HepG2 (cell line): ENCODE results near the gene MAT2A. TPM values are rescaled to one million over a fixed set of nuclear protein-coding genes. Genes with fewer than 3 reads are reported as not detected.

Source experiments
- ATAC-seq: fragments of 200-7000 bp; cut with Tn5 transposase; 3 replicates; pipeline ENCODE4 v1.9.1; 2020; ENCODE audit warnings: mild to moderate bottlenecking, moderate library complexity
- BruUV-seq: library from RNA; stranded (reverse); fragments of 400-500 nt; replicated peaks from 2 replicates; lab custom pipeline; 2021; lab: Mats Ljungman, UMichigan
- CTCF ChIA-PET: fragments of 300-600 bp; formaldehyde crosslinking; extraction: SDS; loops from one replicate; lab custom pipeline; 2021; ENCODE audit warnings: low total read pairs, inconsistent platforms, low intra/inter-chr PET ratio; lab: Yijun Ruan, JAX
- POLR2A ChIA-PET: fragments of 350-600 bp; sonication (Branson Sonifier 250); formaldehyde crosslinking; loops from one replicate; lab custom pipeline; 2020; ENCODE audit warnings: antibody characterized with exemption, inconsistent platforms; lab: Yijun Ruan, JAX
- DNase-seq: peaks from one replicate; pipeline ENCODE4 v3.0.0-alpha.2; 2015; ENCODE audit warnings: low spot score
- FAIRE-seq: peaks from 3 replicates; lab custom pipeline; 2011; peaks lifted over from hg19 to GRCh38; lab: Jason Lieb, UNC
- H2AFZ ChIP-seq: one replicate; pipeline ENCODE4 v1.6.1; 2011; ENCODE audit warnings: low read length, inconsistent platforms
- H3K27ac ChIP-seq: fragments of 300-600 bp; 3 replicates; pipeline ENCODE4 v1.8.0; 2011; ENCODE audit warnings: mixed run types, mild to moderate bottlenecking, mixed read lengths, low read length, inconsistent platforms; ENCODE audit not compliant: insufficient read depth; ENCODE audit errors: extremely low read length
- H3K27me3 ChIP-seq, 2 experiments: fragments of 200-600 bp in 1 of 2; 2 replicates in 1 of 2; 3 replicates in 1 of 2; pipeline versions ENCODE4 v1.6.0 to v1.8.0; 2011; ENCODE audit warnings: low read length in 2 of 2, mild to moderate bottlenecking in 2 of 2, moderate library complexity in 2 of 2, inconsistent platforms in 1 of 2; ENCODE audit not compliant: insufficient read depth in 2 of 2, control insufficient read depth in 1 of 2
- H3K36me3 ChIP-seq, 2 experiments: fragments of 200-600 bp in 1 of 2; replicated peaks in 1 of 2; 2 replicates in 1 of 2; 3 replicates in 1 of 2; pipeline versions ENCODE4 v1.5.1 to v1.8.0; 2011; ENCODE audit warnings: low read length in 2 of 2, inconsistent platforms in 1 of 2; ENCODE audit not compliant: insufficient read depth in 2 of 2, control insufficient read depth in 1 of 2
- H3K4me1 ChIP-seq: 2 replicates; pipeline ENCODE4 v1.5.1; 2012; ENCODE audit warnings: low read length, inconsistent platforms; ENCODE audit not compliant: insufficient read depth
- H3K4me2 ChIP-seq: 2 replicates; pipeline ENCODE4 v1.6.0; 2011; ENCODE audit warnings: low read depth, low read length, inconsistent platforms
- H3K4me3 ChIP-seq, 3 experiments: fragments of 200-600 bp in 1 of 3; sonication (generic), shearing (Covaris generic) in 1 of 3; replicated peaks in 1 of 3; 2 replicates each; pipeline ENCODE4 v1.5.1; 2011 to 2016; ENCODE audit warnings: low read length in 3 of 3, inconsistent platforms in 2 of 3, low read depth in 2 of 3, mild to moderate bottlenecking in 2 of 3, control low read depth in 1 of 3, mixed read lengths in 1 of 3; ENCODE audit not compliant: insufficient read depth in 1 of 3
- H3K79me2 ChIP-seq: one replicate; pipeline ENCODE4 v1.6.1; 2011; ENCODE audit warnings: low read length, inconsistent platforms; ENCODE audit not compliant: insufficient read depth
- H3K9ac ChIP-seq: 2 replicates; pipeline ENCODE4 v1.6.0; 2011; ENCODE audit warnings: mild to moderate bottlenecking, low read depth, low read length, inconsistent platforms; ENCODE audit not compliant: insufficient read depth
- H3K9me3 ChIP-seq: 2 replicates; pipeline ENCODE4 v1.5.1; 2012; ENCODE audit warnings: mild to moderate bottlenecking, low read length
- H4K20me1 ChIP-seq: 2 replicates; pipeline ENCODE4 v1.6.0; 2011; ENCODE audit warnings: inconsistent platforms, mild to moderate bottlenecking, low read length, moderate library complexity; ENCODE audit not compliant: insufficient read depth
- ATF2 ChIP-seq: sonication (generic); formaldehyde crosslinking; IDR thresholded peaks from 2 replicates; pipeline ENCODE4 v1.4.0; 2020; ENCODE audit warnings: missing genetic modification reagents
- ATF4 ChIP-seq, 2 experiments: fragments of 450-650 bp in 1 of 2; sonication (generic) in 1 of 2; formaldehyde crosslinking; IDR thresholded peaks; 2 replicates each; pipeline versions ENCODE4 v1.5.0 to v1.8.0; 2020 to 2022; ENCODE audit warnings: mild to moderate bottlenecking in 1 of 2, missing genetic modification reagents in 1 of 2
- ATF7 ChIP-seq, 2 experiments: fragments of 450-650 bp in 1 of 2; sonication (generic) in 1 of 2; formaldehyde crosslinking in 1 of 2; IDR thresholded peaks; 2 replicates each; pipeline versions ENCODE4 v1.4.0 to v1.6.1; 2016 to 2020; ENCODE audit warnings: antibody characterized with exemption in 1 of 2, mild to moderate bottlenecking in 1 of 2, missing genetic modification reagents in 1 of 2
- CEBPB ChIP-seq: IDR thresholded peaks from 2 replicates; pipeline ENCODE4 v1.6.1; 2011; ENCODE audit warnings: low read depth, low read length, improper control_type of control experiment, borderline replicate concordance
- CEBPG ChIP-seq: IDR thresholded peaks from 2 replicates; pipeline ENCODE4 v1.6.1; 2016
- FLYWCH1 ChIP-seq: sonication (generic); formaldehyde crosslinking; IDR thresholded peaks from 2 replicates; pipeline ENCODE4 v1.8.1; 2023; ENCODE audit warnings: mild to moderate bottlenecking, missing genetic modification reagents
- GZF1 ChIP-seq: sonication (generic); formaldehyde crosslinking; IDR thresholded peaks from 2 replicates; pipeline ENCODE4 v1.5.1; 2020; ENCODE audit warnings: mild to moderate bottlenecking, missing genetic modification reagents
- NONO ChIP-seq, 2 experiments: fragments of 450-650 bp in 1 of 2; sonication (generic) in 1 of 2; formaldehyde crosslinking in 1 of 2; IDR thresholded peaks in 1 of 2; conservative IDR thresholded peaks in 1 of 2; 2 replicates each; pipeline versions ENCODE4 v1.6.1 to v1.8.0; 2017 to 2022; ENCODE audit warnings: mild to moderate bottlenecking in 1 of 2, missing genetic modification reagents in 1 of 2, moderate library complexity in 1 of 2
- NPAS2 ChIP-seq: sonication (generic); formaldehyde crosslinking; IDR thresholded peaks from 2 replicates; pipeline ENCODE4 v1.8.0; 2022; ENCODE audit warnings: mild to moderate bottlenecking, missing genetic modification reagents, borderline replicate concordance
- PHF8 ChIP-seq: sonication (generic); formaldehyde crosslinking; IDR thresholded peaks from 2 replicates; pipeline ENCODE4 v1.5.0; 2020; ENCODE audit warnings: missing genetic modification reagents
- SP5 ChIP-seq: IDR thresholded peaks from 2 replicates; pipeline ENCODE4 v1.6.1; 2016; ENCODE audit warnings: low read depth, borderline replicate concordance
- TMF1 ChIP-seq: sonication (generic); formaldehyde crosslinking; IDR thresholded peaks from 2 replicates; pipeline ENCODE4 v1.8.1; 2022; ENCODE audit warnings: low read depth, missing genetic modification reagents
- ZBTB3 ChIP-seq: sonication (generic); formaldehyde crosslinking; IDR thresholded peaks from 2 replicates; pipeline ENCODE4 v1.4.0; 2020; ENCODE audit warnings: low read depth, mild to moderate bottlenecking, moderate library complexity, missing genetic modification reagents, borderline replicate concordance
- ZNF136 ChIP-seq: sonication (generic); formaldehyde crosslinking; IDR thresholded peaks from 2 replicates; pipeline ENCODE4 v1.8.1; 2022; ENCODE audit warnings: low read depth, mild to moderate bottlenecking, moderate library complexity, missing genetic modification reagents
- ZNF724P ChIP-seq: sonication (generic); formaldehyde crosslinking; IDR thresholded peaks from 2 replicates; pipeline ENCODE4 v1.8.0; 2022; ENCODE audit warnings: missing genetic modification reagents, borderline replicate concordance
- WGBS: methylation state at CpG from one replicate; pipeline ENCODE4 v1.1.6; 2017; ENCODE audit warnings: low lambda C conversion rate; 5-methylcytosine and 5-hydroxymethylcytosine counted together
- in situ Hi-C: cut with HindIII; loops from 2 replicates; pipeline ENCODE4 v1.10.0; 2017; ENCODE audit warnings: low pct_unique_long_range_greater_than_20kb; ENCODE audit not compliant: extremely low pct_ligation_motif_present
- intact Hi-C: fragments of 100-400 bp; cut with micrococcal nuclease; formaldehyde crosslinking; loops from one replicate; pipeline ENCODE4 v1.10.0; 2022; ENCODE audit not compliant: unreplicated experiment
- polyA plus RNA-seq, 8 experiments: library from polyadenylated mRNA; depleted of rRNA in 3 of 8; stranded (reverse) in 7 of 8; unstranded in 1 of 8; fragments of >200 nt; fragmentation: Illumina TruSeq in 4 of 8; extraction: Trizol in 4 of 8; gene quantifications; 2 replicates each; pipeline versions ENCODE4 v1.2.1 to v1.2.3, GENCODE V29; 2011 to 2016; ENCODE audit warnings: low read depth in 4 of 8, missing spikeins in 1 of 8, mixed read lengths in 1 of 8; ENCODE audit not compliant: insufficient read depth in 1 of 8
- total RNA-seq, 5 experiments: library from RNA; depleted of rRNA; stranded (reverse); fragments of >200 nt; fragmentation: Illumina TruSeq; extraction: Trizol; gene quantifications; 2 replicates each; pipeline ENCODE4 v1.2.3, GENCODE V29; 2016; ENCODE audit warnings: low read depth in 1 of 5
- TF ChIP-seq, protein P1 (sequence below): sonication (generic); formaldehyde crosslinking; IDR thresholded peaks from 2 replicates; pipeline ENCODE4 v1.8.0; 2022; ENCODE audit warnings: mild to moderate bottlenecking, missing genetic modification reagents; ENCODE audit not compliant: insufficient replicate concordance

Gene MAT2A
- total and polyA plus RNA-seq, 2 of the 13 experiments (the other 11 are each of a cell fraction or from before 2014, with no cell fraction given) = 155 to 331 TPM

GRCh38 chr2:85564144-85564563 is 25.2 kb downstream of the MAT2A start:
- H4K20me1 ChIP-seq = no peaks in the 10 kb centered on the region
- intact Hi-C loops (no loop called here), in situ Hi-C loops (no loop called here)
- POLR2A ChIA-PET = interaction anchor here (1.0 to 20.8 kb wide), 4 partner anchors 11 to 35 kb away, joined by 5 to 645 read pairs (median 168); partner anchors contain the start of genes C2orf68, MAT2A, RNF181 and TMEM150A
- H3K36me3 ChIP-seq = peaks cover 0 to 1% of the 10 kb centered on the region in 2 experiments; a peak in 1 of 5 replicates
- H3K4me1 ChIP-seq = peaks cover 36% of the 10 kb centered on the region
- H3K4me3 ChIP-seq = no peak overlapping the region
- H3K79me2 ChIP-seq = peaks cover 16% of the 10 kb centered on the region
- no peaks in the 10 kb centered on the region for H3K9me3 ChIP-seq
- no peak overlapping the region for H3K27ac ChIP-seq
- ATAC-seq = no peak
- CTCF ChIA-PET = no interaction called here
- H3K9ac ChIP-seq = no peak overlapping the region
- H2AFZ ChIP-seq = no peak overlapping the region
- no TSS peak for BruUV-seq
- no peak for DNase-seq
- no peak for FAIRE-seq
- H3K4me2 ChIP-seq = peak overlapping the region; percentile 8; the same call in 1 of the 2 replicates
- WGBS = 70% methylated on average over 5 of the region's 5 CpGs
- H3K27me3 ChIP-seq = peaks cover 0 to 4% of the 10 kb centered on the region in 2 experiments; a peak in 1 of 5 replicates
- TF ChIP-seq CEBPG (CRISPR knock-in tag) (no peak), GZF1 (no peak), PHF8 (CRISPR knock-in tag) (no peak), CEBPB (peak; percentile 38; the same call in 1 of the 2 replicates), ATF7 (IDR thresholded peaks at IDR 0.05) (peak; percentile 59), ATF7 (CRISPR knock-in tag; IDR thresholded peaks at IDR 0.05) (no peak), FLYWCH1 (CRISPR knock-in tag) (no peak), ATF4 (CRISPR knock-in tag; IDR thresholded peaks at IDR 0.05) (peak in 1 of 2 experiments; percentile 69; a peak in 1 of 4 replicates), SP5 (no peak), ZNF136 (CRISPR knock-in tag) (no peak), ZNF724P (CRISPR knock-in tag) (no peak), ATF2 (CRISPR knock-in tag) (no peak), NONO (IDR thresholded peaks at IDR 0.05) (no peak), NONO (CRISPR knock-in tag; conservative IDR thresholded peaks at IDR 0.05) (no peak), TMF1 (CRISPR knock-in tag) (no peak), ZBTB3 (CRISPR knock-in tag) (no peak), NPAS2 (0 out of 2 replicates have a peak, but pooled peaks have one; percentile 51)
- TF ChIP-seq, protein P1, sequence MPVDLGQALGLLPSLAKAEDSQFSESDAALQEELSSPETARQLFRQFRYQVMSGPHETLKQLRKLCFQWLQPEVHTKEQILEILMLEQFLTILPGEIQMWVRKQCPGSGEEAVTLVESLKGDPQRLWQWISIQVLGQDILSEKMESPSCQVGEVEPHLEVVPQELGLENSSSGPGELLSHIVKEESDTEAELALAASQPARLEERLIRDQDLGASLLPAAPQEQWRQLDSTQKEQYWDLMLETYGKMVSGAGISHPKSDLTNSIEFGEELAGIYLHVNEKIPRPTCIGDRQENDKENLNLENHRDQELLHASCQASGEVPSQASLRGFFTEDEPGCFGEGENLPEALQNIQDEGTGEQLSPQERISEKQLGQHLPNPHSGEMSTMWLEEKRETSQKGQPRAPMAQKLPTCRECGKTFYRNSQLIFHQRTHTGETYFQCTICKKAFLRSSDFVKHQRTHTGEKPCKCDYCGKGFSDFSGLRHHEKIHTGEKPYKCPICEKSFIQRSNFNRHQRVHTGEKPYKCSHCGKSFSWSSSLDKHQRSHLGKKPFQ = no peak
